HEK293T (cell line): ENCODE data around the gene UBL3.

Source experiments
- CTCF ChIA-PET: fragments of 350-600 bp; formaldehyde crosslinking; extraction: SDS; loops from one replicate; lab custom pipeline; 2021; ENCODE audit warnings: antibody characterized with exemption, inconsistent platforms; lab: Yijun Ruan, JAX
- POLR2A ChIA-PET: fragments of 350-600 bp; formaldehyde crosslinking; extraction: SDS; loops from one replicate; lab custom pipeline; 2020; ENCODE audit warnings: antibody characterized with exemption, inconsistent platforms; lab: Yijun Ruan, JAX
- DNase-seq: peaks from one replicate; pipeline ENCODE4 v3.0.0; 2012; ENCODE audit warnings: mixed read lengths; ENCODE audit errors: extremely low spot score
- ARNT ChIP-seq: fragments of 450-650 bp; IDR thresholded peaks from 2 replicates; pipeline ENCODE4 v1.6.1; 2017; ENCODE audit warnings: mild to moderate bottlenecking
- BHLHE40 ChIP-seq: fragments of 450-650 bp; IDR thresholded peaks from 2 replicates; pipeline ENCODE4 v1.6.1; 2016; ENCODE audit warnings: mild to moderate bottlenecking, moderate library complexity, borderline replicate concordance
- CTBP1 ChIP-seq: fragments of 450-650 bp; IDR thresholded peaks from 2 replicates; pipeline ENCODE4 v1.6.1; 2016; ENCODE audit warnings: borderline replicate concordance
- ELF4 ChIP-seq: fragments of 450-650 bp; IDR thresholded peaks from 2 replicates; pipeline ENCODE4 v1.6.1; 2017; ENCODE audit warnings: antibody characterized with exemption
- FOXA1 ChIP-seq: fragments of 450-650 bp; IDR thresholded peaks from 2 replicates; pipeline ENCODE4 v1.6.1; 2016; ENCODE audit warnings: mild to moderate bottlenecking
- FOXK2 ChIP-seq: fragments of 450-650 bp; IDR thresholded peaks from 2 replicates; pipeline ENCODE4 v1.6.1; 2016; ENCODE audit warnings: mild to moderate bottlenecking
- FOXM1 ChIP-seq: fragments of 450-650 bp; IDR thresholded peaks from 2 replicates; pipeline ENCODE4 v1.6.1; 2017; ENCODE audit warnings: mild to moderate bottlenecking, borderline replicate concordance
- HDGF ChIP-seq: fragments of 450-650 bp; IDR thresholded peaks from 2 replicates; pipeline ENCODE4 v1.6.1; 2017; ENCODE audit warnings: antibody characterized with exemption, borderline replicate concordance
- L3MBTL2 ChIP-seq: fragments of 450-650 bp; conservative IDR thresholded peaks from 2 replicates; pipeline ENCODE4 v1.6.1; 2016; ENCODE audit warnings: mild to moderate bottlenecking
- LEF1 ChIP-seq: fragments of 450-650 bp; IDR thresholded peaks from 2 replicates; pipeline ENCODE4 v1.6.1; 2017; ENCODE audit warnings: mild to moderate bottlenecking, borderline replicate concordance
- NFRKB ChIP-seq: fragments of 450-650 bp; IDR thresholded peaks from 2 replicates; pipeline ENCODE4 v1.6.1; 2016; ENCODE audit warnings: mild to moderate bottlenecking, moderate library complexity
- SP1 ChIP-seq: fragments of 450-650 bp; IDR thresholded peaks from 2 replicates; pipeline ENCODE4 v1.6.1; 2017
- SUZ12 ChIP-seq: fragments of 450-650 bp; IDR thresholded peaks from 2 replicates; pipeline ENCODE4 v1.6.1; 2016; ENCODE audit warnings: mild to moderate bottlenecking
- TARDBP ChIP-seq: fragments of 450-650 bp; IDR thresholded peaks from 2 replicates; pipeline ENCODE4 v1.6.1; 2016
- ZNF384 ChIP-seq: fragments of 450-650 bp; IDR thresholded peaks from 2 replicates; pipeline ENCODE4 v1.6.1; 2016
- TF ChIP-seq, protein P1 (sequence below): fragments of 450-650 bp; IDR thresholded peaks from 2 replicates; pipeline ENCODE4 v1.6.1; 2016

The UBL3 gene

DNA sequence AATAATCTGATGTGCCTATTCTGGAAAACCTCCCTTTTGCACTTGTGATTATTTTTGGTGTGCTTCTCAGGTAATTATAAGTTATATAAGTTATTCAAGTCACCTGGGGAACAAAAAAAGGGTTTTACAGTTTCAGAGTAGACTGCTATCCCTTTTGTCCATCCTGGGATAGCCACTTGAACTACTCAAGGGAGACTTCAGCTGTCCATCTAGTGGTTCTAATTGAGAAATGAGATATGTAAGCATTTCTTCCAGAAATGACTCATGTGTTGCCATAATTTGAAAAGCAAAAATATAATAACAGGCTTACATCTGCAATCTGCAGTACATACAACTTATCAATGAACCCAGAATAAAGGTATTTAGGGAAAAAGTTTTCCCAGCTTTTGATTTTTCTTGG is 20.4 kb downstream of the UBL3 start:
- no peak for TF ChIP-seq FOXA1
- no peak for TF ChIP-seq LEF1
- no peak for TF ChIP-seq SP1
- no peak for TF ChIP-seq ARNT
- ChIA-PET CTCF (no interaction called here), POLR2A (no interaction called here)
- no peak for DNase-seq

DNA sequence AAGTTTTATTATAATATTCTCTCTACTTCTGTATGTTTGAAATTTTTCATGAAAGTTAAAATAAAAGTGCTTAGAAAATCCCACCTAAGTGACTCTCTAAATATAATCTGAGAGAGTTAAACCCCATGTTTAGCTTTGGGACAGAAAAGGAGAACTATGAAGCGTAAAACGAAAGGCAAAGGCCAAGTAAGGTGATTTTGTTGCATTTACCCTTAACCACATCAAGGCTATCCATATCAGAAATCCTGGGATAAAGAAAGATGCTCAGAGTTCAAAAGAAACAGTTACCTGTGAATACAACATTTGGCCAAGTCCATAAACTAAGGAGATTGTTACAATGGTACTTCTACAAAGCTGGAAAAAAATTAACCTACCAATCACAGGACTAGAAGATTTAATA is 31.3 kb downstream of the UBL3 start:
- POLR2A ChIA-PET = no interaction called here
- TF ChIP-seq L3MBTL2 (no peak), BHLHE40 (no peak), HDGF (no peak), SP1 (no peak), FOXK2 (no peak), ZNF384 (no peak), TARDBP (no peak), SUZ12 (no peak), LEF1 (no peak), FOXM1 (no peak), FOXA1 (no peak), NFRKB (no peak)
- TF ChIP-seq, protein P1, sequence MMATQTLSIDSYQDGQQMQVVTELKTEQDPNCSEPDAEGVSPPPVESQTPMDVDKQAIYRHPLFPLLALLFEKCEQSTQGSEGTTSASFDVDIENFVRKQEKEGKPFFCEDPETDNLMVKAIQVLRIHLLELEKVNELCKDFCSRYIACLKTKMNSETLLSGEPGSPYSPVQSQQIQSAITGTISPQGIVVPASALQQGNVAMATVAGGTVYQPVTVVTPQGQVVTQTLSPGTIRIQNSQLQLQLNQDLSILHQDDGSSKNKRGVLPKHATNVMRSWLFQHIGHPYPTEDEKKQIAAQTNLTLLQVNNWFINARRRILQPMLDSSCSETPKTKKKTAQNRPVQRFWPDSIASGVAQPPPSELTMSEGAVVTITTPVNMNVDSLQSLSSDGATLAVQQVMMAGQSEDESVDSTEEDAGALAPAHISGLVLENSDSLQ = no peak
- DNase-seq = no peak
- CTCF ChIA-PET = no interaction called here

DNA sequence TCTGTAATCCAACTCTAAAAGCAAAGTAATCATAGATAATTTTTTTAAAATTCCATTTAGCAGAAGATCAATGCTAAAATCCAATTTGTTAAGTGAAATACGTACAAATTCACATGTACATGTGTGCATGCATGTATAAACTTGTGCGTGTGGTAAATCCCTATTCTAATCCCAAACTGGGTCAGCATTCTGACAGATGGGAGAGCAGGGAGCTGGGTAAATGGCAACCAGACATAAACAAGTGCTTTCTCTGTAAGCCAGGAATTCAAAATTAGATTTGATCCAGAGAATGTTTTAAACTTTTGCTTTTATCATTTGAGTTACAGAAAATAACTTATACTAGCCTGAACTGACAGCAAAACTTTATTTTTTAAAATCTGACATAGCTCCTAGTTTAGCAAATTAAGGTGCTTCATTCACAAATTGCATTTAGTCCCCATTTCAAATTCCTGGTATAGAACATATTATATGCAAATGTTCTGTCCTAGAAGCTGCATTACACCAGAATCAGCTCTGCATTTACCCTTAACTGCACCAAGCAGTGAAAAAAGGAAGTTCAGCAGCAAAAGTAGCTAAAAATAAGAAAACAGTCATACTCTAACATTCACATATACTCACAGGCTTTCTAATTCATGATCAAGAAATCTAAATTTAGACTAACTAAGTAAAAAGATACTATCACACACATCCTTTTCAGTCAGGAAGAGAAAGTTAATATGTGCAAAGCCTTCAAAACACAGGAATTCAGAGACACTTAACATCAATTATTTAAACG is 32.6 kb downstream of the UBL3 start:
- no peak for DNase-seq
- TF ChIP-seq FOXA1 (no peak), TARDBP (no peak), L3MBTL2 (no peak), HDGF (no peak)
- ChIA-PET CTCF (interaction anchor here (0.9 kb wide), 1 partner anchor 21 kb away, joined by 4 read pairs; no protein-coding TSS in a partner anchor), POLR2A (no interaction called here)

DNA sequence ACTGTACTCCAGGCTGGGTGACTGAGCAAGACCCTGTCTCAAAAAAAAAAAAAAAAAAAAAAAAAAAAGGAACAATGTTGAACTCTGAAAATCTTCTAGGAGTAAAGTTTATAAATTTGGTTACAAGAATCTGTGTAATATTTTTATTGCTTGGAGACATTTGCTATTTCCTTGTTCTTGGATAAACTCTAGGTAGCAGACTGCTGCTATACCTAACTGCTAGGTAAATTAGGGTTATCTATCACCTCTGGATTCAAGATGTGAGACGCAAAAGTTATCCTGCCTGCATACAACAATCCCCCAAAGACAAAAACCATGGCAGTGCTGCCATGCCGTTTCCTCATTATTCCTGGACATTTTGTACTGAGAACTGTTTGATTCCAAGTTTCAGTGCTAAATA is 33.7 kb downstream of the UBL3 start:
- ChIA-PET POLR2A (no interaction called here), CTCF (no interaction called here)
- no peak for DNase-seq

DNA sequence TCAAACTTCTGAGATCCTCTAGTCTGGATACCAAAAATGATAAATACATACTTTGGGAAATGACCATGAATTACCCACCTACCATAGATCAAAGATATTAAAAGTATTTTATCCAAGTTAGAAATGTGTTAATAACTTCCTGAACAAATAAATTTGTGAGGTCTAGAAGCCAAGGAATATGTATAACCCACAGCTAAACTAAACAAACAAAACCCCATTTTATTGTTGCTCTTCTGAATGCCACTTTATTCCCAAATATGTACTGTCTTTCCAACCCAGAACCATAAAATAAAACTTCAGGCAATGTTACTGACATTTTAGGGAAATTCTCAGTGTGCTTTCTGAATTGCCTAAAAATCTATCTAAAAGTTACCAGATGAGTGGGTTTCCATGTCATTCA is 35.1 kb downstream of the UBL3 start:
- POLR2A ChIA-PET = no interaction called here
- CTCF ChIA-PET = no interaction called here
- TF ChIP-seq TARDBP (no peak), HDGF (no peak), NFRKB (no peak), CTBP1 (no peak), FOXA1 (no peak), ELF4 (no peak), BHLHE40 (no peak), SUZ12 (no peak), FOXM1 (no peak)
- TF ChIP-seq, protein P1 = no peak
- no peak for DNase-seq

More for the DNA sequence above, 33.7 kb downstream of the UBL3 start:
- TF ChIP-seq TARDBP (no peak), ZNF384 (no peak), LEF1 (no peak), BHLHE40 (no peak), SP1 (no peak), NFRKB (no peak), L3MBTL2 (no peak), HDGF (no peak), FOXM1 (no peak)
- TF ChIP-seq, protein P1 = no peak

DNA sequence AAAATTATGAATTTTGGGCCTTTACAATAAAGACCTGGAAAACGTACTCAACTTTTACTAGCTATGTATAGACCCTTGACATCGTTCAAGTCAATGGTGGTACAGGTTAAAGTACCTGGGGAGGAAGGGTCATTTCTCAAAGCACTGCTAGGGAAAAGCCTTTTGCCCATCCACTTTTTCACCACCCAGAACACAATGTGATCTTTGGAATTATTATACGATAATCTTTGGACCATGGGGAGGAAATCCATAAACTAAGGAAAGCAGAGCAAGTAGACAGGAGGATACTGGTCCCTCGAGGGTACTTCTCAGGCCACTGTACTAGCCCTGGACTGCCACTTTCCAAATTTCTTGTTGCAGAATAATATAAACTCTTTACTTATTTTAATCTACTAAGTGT is 39.5 kb downstream of the UBL3 start:
- DNase-seq = no peak
- ChIA-PET CTCF (no interaction called here), POLR2A (no interaction called here)
- TF ChIP-seq BHLHE40 = no peak
- TF ChIP-seq TARDBP = no peak
- TF ChIP-seq FOXM1 = no peak

DNA sequence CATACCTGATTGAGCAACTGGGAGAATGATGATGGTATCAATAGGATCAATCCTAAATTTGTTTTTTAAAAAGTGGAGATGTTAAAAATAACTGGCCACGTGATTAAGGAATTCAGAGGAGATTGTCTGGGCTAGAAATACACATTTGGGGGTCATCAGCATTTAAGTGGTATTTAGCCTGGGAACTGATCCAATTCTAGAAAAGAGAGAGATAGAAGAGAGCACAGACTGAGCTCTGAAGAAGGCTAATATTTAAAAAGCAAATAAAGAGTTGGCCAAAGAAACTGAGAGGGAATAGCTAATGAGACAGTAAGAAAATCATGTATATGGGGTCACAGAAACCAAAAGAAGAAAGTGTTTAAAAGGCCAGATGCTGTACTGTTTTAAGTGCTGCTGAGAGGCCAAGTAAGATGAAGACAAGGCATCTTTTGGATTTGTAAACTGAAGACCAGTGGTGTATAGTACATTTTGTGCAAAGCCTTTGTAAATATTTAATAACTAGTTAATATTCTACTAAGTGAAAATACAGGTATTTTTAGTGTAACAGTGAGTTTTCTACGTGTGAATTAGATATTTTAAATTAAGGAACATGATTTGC is 40.2 kb downstream of the UBL3 start:
- POLR2A ChIA-PET = no interaction called here
- TF ChIP-seq HDGF (no peak), LEF1 (no peak)
- CTCF ChIA-PET = no interaction called here
- no peak for DNase-seq
